ENCODE results near the gene CCDC88B. TPM values are rescaled to one million over a fixed set of nuclear protein-coding genes. Genes with fewer than 3 reads are reported as not detected.

CCDC88B gene
- total RNA-seq, 2 donors from 2014 or later, result 15.0 to 52.2 TPM

DNA sequence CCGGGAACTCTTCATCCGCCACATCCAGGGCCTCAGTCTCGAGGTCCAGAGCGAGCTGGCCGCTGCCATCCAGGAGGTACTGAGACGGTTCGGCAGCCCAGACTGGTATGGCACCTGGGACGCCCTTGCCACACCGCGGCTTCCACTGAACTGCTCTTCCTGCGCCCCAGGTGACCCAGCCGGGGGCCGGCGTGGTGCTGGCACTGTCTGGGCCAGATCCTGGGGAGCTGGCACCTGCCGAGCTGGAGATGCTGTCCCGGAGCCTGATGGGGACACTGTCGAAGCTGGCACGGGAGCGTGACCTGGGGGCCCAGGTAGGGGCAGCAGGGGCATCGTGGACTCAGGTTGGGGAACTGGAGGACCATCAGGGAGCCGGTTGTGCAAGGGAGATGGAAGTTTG is 1.4 kb downstream of the CCDC88B start:
- no peak for DNase-seq
- Histone ChIP-seq H3K9me3 (no peaks in the 10 kb centered on the region), H3K36me3 (no peaks in the 10 kb centered on the region), H3K27me3 (no peaks in the 10 kb centered on the region), H3K4me1 (peaks cover 7% of the 10 kb centered on the region), H3K4me3 (no peak overlapping the region), H3K9ac (ENCODE audit: low read depth in 2 of 2, low read length in 2 of 2) (peak overlapping the region; percentile 51 to 52), H3K27ac (no peak overlapping the region)
- intact Hi-C loops (cut with DNase I), result no loop called here
- TF ChIP-seq, protein P1, sequence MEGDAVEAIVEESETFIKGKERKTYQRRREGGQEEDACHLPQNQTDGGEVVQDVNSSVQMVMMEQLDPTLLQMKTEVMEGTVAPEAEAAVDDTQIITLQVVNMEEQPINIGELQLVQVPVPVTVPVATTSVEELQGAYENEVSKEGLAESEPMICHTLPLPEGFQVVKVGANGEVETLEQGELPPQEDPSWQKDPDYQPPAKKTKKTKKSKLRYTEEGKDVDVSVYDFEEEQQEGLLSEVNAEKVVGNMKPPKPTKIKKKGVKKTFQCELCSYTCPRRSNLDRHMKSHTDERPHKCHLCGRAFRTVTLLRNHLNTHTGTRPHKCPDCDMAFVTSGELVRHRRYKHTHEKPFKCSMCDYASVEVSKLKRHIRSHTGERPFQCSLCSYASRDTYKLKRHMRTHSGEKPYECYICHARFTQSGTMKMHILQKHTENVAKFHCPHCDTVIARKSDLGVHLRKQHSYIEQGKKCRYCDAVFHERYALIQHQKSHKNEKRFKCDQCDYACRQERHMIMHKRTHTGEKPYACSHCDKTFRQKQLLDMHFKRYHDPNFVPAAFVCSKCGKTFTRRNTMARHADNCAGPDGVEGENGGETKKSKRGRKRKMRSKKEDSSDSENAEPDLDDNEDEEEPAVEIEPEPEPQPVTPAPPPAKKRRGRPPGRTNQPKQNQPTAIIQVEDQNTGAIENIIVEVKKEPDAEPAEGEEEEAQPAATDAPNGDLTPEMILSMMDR (IDR thresholded peaks at IDR 0.05), result no peak

GRCh38 chr11:64341851-64342791 is 2.1 kb downstream of the CCDC88B start:
- H3K4me3 ChIP-seq, result peak overlapping the region; percentile 36
- peak; percentile 97 for DNase-seq
- H3K9ac ChIP-seq (ENCODE audit: low read depth in 2 of 2, low read length in 2 of 2), result peak overlapping the region; percentile 52 to 81
- intact Hi-C loops (cut with DNase I), result no loop called here
- TF ChIP-seq, protein P1 (IDR thresholded peaks at IDR 0.05), result peak; percentile 41
- peak overlapping the region; percentile 29 for H3K27ac ChIP-seq
- no peaks in the 10 kb centered on the region for H3K27me3 ChIP-seq
- no peaks in the 10 kb centered on the region for H3K9me3 ChIP-seq
- no peaks in the 10 kb centered on the region for H3K36me3 ChIP-seq
- H3K4me1 ChIP-seq, result peaks cover 7% of the 10 kb centered on the region

- H3K4me3 ChIP-seq, result peak overlapping the region; percentile 36
- no peak overlapping the region for H3K27ac ChIP-seq
- H3K36me3 ChIP-seq, result no peaks in the 10 kb centered on the region
- DNase-seq, result no peak
- peaks cover 7% of the 10 kb centered on the region for H3K4me1 ChIP-seq
- no peaks in the 10 kb centered on the region for H3K9me3 ChIP-seq
- intact Hi-C loops (cut with DNase I), result no loop called here
- peak overlapping the region in 1 of 2 donors; percentile 19 for H3K9ac ChIP-seq (ENCODE audit: low read depth in 2 of 2, low read length in 2 of 2)
- TF ChIP-seq, protein P1 (IDR thresholded peaks at IDR 0.05), result no peak
- no peaks in the 10 kb centered on the region for H3K27me3 ChIP-seq
Measured at GRCh38 chr11:64342869-64343745, 3.1 kb downstream of the CCDC88B start.

GRCh38 chr11:64343767-64344559 is 4.0 kb downstream of the CCDC88B start:
- H3K36me3 ChIP-seq, result no peaks in the 10 kb centered on the region
- DNase-seq, result peak; percentile 55
- peaks cover 7% of the 10 kb centered on the region for H3K4me1 ChIP-seq
- no peaks in the 10 kb centered on the region for H3K9me3 ChIP-seq
- H3K27me3 ChIP-seq, result no peaks in the 10 kb centered on the region
- TF ChIP-seq, protein P1 (IDR thresholded peaks at IDR 0.05), result peak; percentile 30
- H3K27ac ChIP-seq, result no peak overlapping the region
- intact Hi-C loops (cut with DNase I), result no loop called here
- H3K9ac ChIP-seq (ENCODE audit: low read depth in 2 of 2, low read length in 2 of 2), result no peak overlapping the region
- H3K4me3 ChIP-seq, result no peak overlapping the region

- intact Hi-C loops (cut with DNase I), result no loop called here
- no peaks in the 10 kb centered on the region for H3K36me3 ChIP-seq
- DNase-seq, result no peak
- no peaks in the 10 kb centered on the region for H3K27me3 ChIP-seq
- H3K9ac ChIP-seq (ENCODE audit: low read depth in 2 of 2, low read length in 2 of 2), result no peak overlapping the region
- no peak overlapping the region for H3K4me3 ChIP-seq
- H3K4me1 ChIP-seq, result peaks cover 7% of the 10 kb centered on the region
- no peaks in the 10 kb centered on the region for H3K9me3 ChIP-seq
- no peak overlapping the region for H3K27ac ChIP-seq
- TF ChIP-seq, protein P1 (IDR thresholded peaks at IDR 0.05), result no peak
Measured at GRCh38 chr11:64344787-64345186, 4.8 kb downstream of the CCDC88B start.

Data from colonic mucosa (tissue), 4 donors.